Measurements from ENCODE around the gene SLC16A2. TPM values are rescaled to one million over a fixed set of nuclear protein-coding genes. Genes with fewer than 3 reads are reported as not detected.

SLC16A2 gene
- polyA plus RNA-seq, 3 donors: not detected

- H3K79me2 ChIP-seq (ENCODE audit: insufficient read depth, low read length): no peaks in the 10 kb centered on the region
- no peak overlapping the region for H3K4me3 ChIP-seq (replicated peaks in 1 of 3; ENCODE audit: low read depth in 2 of 3, low read length in 3 of 3)
- intact Hi-C loops (cut with micrococcal nuclease): no loop called here
- H3K27me3 ChIP-seq (ENCODE audit: control insufficient read depth in 2 of 2, insufficient read depth in 2 of 2, low read length in 2 of 2): no peaks in the 10 kb centered on the region
- no CpG with 5 or more reads among the region's 1 CpG for WGBS (ENCODE audit: insufficient coverage)
- H3K36me3 ChIP-seq (replicated peaks in 1 of 2; ENCODE audit: control insufficient read depth in 1 of 2, insufficient read depth in 2 of 2, low read length in 2 of 2): no peaks in the 10 kb centered on the region
- H2AFZ ChIP-seq (ENCODE audit: insufficient read depth, low read depth, low read length, poor library complexity, severe bottlenecking): no peak overlapping the region
- H3K4me2 ChIP-seq (replicated peaks; ENCODE audit: extremely low read depth, low read length, poor library complexity, severe bottlenecking): no peak overlapping the region
- no peaks in the 10 kb centered on the region for H3K4me1 Mint-ChIP-seq
- no peaks in the 10 kb centered on the region for H3K36me3 Mint-ChIP-seq
- H3K4me1 ChIP-seq (ENCODE audit: control insufficient read depth in 1 of 2, insufficient read depth in 2 of 2, low read length in 2 of 2): no peaks in the 10 kb centered on the region
- no peak overlapping the region for H3K27ac ChIP-seq (ENCODE audit: low read depth in 1 of 2, low read length in 2 of 2)
- no peak for TF ChIP-seq CTCF (IDR thresholded peaks at IDR 0.05)
- no peak overlapping the region for H3K9ac ChIP-seq (ENCODE audit: insufficient read depth, low read length, poor library complexity, severe bottlenecking)
- no peak overlapping the region for H3K4me3 Mint-ChIP-seq
- H4K20me1 ChIP-seq (ENCODE audit: insufficient read depth, low read length): no peaks in the 10 kb centered on the region
- no peaks in the 10 kb centered on the region for H3K9me3 ChIP-seq (replicated peaks in 1 of 2; ENCODE audit: control insufficient read depth in 1 of 2, insufficient read depth in 1 of 2, low read length in 2 of 2)
- no peak overlapping the region for H3K27ac Mint-ChIP-seq
- peaks cover 0 to 4% (median 0%) of the 10 kb centered on the region in 7 donors for H3K9me3 Mint-ChIP-seq
- DNase-seq: no peak
- H3K27me3 Mint-ChIP-seq (ENCODE audit: low read depth in 3 of 3): peaks cover 0 to 2% (median 0%) of the 10 kb centered on the region in 3 donors
Observed at GRCh38 chrX:74464722-74465121, 43.4 kb downstream of the SLC16A2 start.

GRCh38 chrX:74465424-74465823, 44.1 kb downstream of the SLC16A2 start:
- Histone ChIP-seq H3K36me3 (replicated peaks in 1 of 2; ENCODE audit: control insufficient read depth in 1 of 2, insufficient read depth in 2 of 2, low read length in 2 of 2) (no peaks in the 10 kb centered on the region), H3K9ac (ENCODE audit: insufficient read depth, low read length, poor library complexity, severe bottlenecking) (no peak overlapping the region), H3K27me3 (ENCODE audit: control insufficient read depth in 2 of 2, insufficient read depth in 2 of 2, low read length in 2 of 2) (no peaks in the 10 kb centered on the region), H3K4me1 (ENCODE audit: control insufficient read depth in 1 of 2, insufficient read depth in 2 of 2, low read length in 2 of 2) (no peaks in the 10 kb centered on the region), H2AFZ (ENCODE audit: insufficient read depth, low read depth, low read length, poor library complexity, severe bottlenecking) (no peak overlapping the region), H3K27ac (ENCODE audit: low read depth in 1 of 2, low read length in 2 of 2) (no peak overlapping the region), H3K9me3 (replicated peaks in 1 of 2; ENCODE audit: control insufficient read depth in 1 of 2, insufficient read depth in 1 of 2, low read length in 2 of 2) (no peaks in the 10 kb centered on the region), H3K4me3 (replicated peaks in 1 of 3; ENCODE audit: low read depth in 2 of 3, low read length in 3 of 3) (no peak overlapping the region), H3K79me2 (ENCODE audit: insufficient read depth, low read length) (no peaks in the 10 kb centered on the region), H4K20me1 (ENCODE audit: insufficient read depth, low read length) (no peaks in the 10 kb centered on the region), H3K4me2 (replicated peaks; ENCODE audit: extremely low read depth, low read length, poor library complexity, severe bottlenecking) (no peak overlapping the region)
- H3K36me3 Mint-ChIP-seq: no peaks in the 10 kb centered on the region
- intact Hi-C loops (cut with micrococcal nuclease): no loop called here
- no peaks in the 10 kb centered on the region for H3K4me1 Mint-ChIP-seq
- peaks cover 0 to 4% (median 0%) of the 10 kb centered on the region in 7 donors for H3K9me3 Mint-ChIP-seq
- TF ChIP-seq CTCF (IDR thresholded peaks at IDR 0.05): no peak
- no CpG with 5 or more reads among the region's 1 CpG for WGBS (ENCODE audit: insufficient coverage)
- no peak overlapping the region for H3K27ac Mint-ChIP-seq
- no peak overlapping the region for H3K4me3 Mint-ChIP-seq
- DNase-seq: no peak
- H3K27me3 Mint-ChIP-seq (ENCODE audit: low read depth in 3 of 3): peaks cover 0 to 2% (median 0%) of the 10 kb centered on the region in 3 donors

All from CD14-positive monocyte (primary cell).